ENCODE data around the gene PLIN5. TPM values are rescaled to one million over a fixed set of nuclear protein-coding genes. Genes with fewer than 3 reads are reported as not detected.

Gene PLIN5
- total and polyA plus RNA-seq, 2 experiments from 2014 or later = 5.8 to 6.4 TPM

DNA sequence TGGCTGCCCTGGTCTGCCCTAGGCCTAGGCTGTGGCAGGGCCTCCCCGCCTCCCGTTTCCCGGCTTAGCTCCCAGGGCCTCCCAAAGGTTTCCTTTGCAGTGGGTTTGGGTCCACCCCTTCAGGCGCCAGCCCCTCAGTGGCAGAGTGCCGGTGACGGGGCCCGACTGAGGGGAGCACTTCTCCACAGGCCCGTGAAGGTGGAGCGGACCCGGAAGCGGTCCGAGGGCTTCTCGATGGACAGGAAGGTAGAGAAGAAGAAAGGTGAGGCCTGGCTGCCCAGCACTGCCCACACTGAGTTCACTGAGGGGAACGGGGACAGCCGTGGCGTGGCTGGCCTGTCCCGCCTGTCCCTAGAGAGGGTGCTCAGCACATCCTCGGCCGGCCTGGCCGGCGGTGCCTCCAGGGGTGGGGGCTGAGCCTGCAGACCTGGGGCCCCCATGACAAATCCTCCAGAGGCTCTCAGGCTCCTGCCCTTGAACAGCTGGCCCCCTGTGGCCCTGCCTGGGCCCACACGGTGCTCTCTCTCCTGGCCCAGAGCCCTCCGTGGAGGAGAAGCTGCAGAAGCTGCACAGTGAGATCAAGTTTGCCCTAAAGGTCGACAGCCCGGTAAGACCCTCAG is 37.1 kb downstream of the PLIN5 start:
- DNase-seq (ENCODE audit: low spot score) = no peak
- Histone ChIP-seq H3K4me2 (no peak overlapping the region), H3K27ac (no peak overlapping the region), H3K4me3 (no peak overlapping the region), H3K79me2 (no peaks in the 10 kb centered on the region), H2AFZ (no peak overlapping the region), H3K9me3 (ENCODE audit: low read depth) (no peaks in the 10 kb centered on the region), H3K36me3 (replicated peaks; ENCODE audit: insufficient read depth, low read depth) (no peaks in the 10 kb centered on the region), H4K20me1 (ENCODE audit: insufficient read depth, poor library complexity, severe bottlenecking) (no peaks in the 10 kb centered on the region), H3K27me3 (no peaks in the 10 kb centered on the region), H3K9me2 (replicated peaks; ENCODE audit: insufficient read depth) (no peaks in the 10 kb centered on the region), H3K4me1 (ENCODE audit: insufficient read depth) (no peaks in the 10 kb centered on the region)
- TF ChIP-seq EZH2phosphoT487 (IDR thresholded peaks at IDR 0.05; ENCODE audit: low read depth, severe bottlenecking, unreplicated experiment) (no peak), EZH2 (IDR thresholded peaks at IDR 0.05; ENCODE audit: borderline replicate concordance) (no peak)
- TF ChIP-seq, protein P1, sequence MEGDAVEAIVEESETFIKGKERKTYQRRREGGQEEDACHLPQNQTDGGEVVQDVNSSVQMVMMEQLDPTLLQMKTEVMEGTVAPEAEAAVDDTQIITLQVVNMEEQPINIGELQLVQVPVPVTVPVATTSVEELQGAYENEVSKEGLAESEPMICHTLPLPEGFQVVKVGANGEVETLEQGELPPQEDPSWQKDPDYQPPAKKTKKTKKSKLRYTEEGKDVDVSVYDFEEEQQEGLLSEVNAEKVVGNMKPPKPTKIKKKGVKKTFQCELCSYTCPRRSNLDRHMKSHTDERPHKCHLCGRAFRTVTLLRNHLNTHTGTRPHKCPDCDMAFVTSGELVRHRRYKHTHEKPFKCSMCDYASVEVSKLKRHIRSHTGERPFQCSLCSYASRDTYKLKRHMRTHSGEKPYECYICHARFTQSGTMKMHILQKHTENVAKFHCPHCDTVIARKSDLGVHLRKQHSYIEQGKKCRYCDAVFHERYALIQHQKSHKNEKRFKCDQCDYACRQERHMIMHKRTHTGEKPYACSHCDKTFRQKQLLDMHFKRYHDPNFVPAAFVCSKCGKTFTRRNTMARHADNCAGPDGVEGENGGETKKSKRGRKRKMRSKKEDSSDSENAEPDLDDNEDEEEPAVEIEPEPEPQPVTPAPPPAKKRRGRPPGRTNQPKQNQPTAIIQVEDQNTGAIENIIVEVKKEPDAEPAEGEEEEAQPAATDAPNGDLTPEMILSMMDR (IDR thresholded peaks at IDR 0.05; ENCODE audit: poor library complexity) = no peak
- WGBS (ENCODE audit: low lambda C conversion rate, missing lambda C conversion rate) = 93% methylated on average over 24 of the region's 25 CpGs

DNA sequence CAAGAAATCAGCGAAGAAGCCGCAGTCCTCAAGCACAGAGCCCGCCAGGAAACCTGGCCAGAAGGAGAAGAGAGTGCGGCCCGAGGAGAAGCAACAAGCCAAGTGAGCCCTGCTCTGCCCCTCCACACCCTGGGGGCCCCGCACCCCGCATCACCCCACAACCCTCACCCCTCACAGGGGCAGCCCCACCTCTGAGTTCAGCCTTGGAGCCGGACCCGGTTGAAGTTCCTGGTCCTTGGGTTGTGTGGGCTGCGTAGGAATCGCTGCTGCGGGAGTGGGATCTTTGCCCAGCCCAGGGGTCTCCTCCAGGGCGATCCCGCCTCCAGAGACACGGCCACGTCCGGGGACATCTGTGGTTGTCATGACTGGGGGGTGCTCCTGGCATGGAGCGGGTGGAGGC is 38.7 kb downstream of the PLIN5 start:
- H3K9me3 ChIP-seq (ENCODE audit: low read depth) = no peaks in the 10 kb centered on the region
- H3K79me2 ChIP-seq = no peaks in the 10 kb centered on the region
- H3K4me1 ChIP-seq (ENCODE audit: insufficient read depth) = no peaks in the 10 kb centered on the region
- 98% methylated on average over 16 of the region's 18 CpGs for whole genome bisulfite sequencing (ENCODE audit: low lambda C conversion rate, missing lambda C conversion rate)
- no peak overlapping the region for H2AFZ ChIP-seq
- no peak for DNase-seq (ENCODE audit: low spot score)
- H4K20me1 ChIP-seq (ENCODE audit: insufficient read depth, poor library complexity, severe bottlenecking) = no peaks in the 10 kb centered on the region
- H3K4me2 ChIP-seq = no peak overlapping the region
- no peak overlapping the region for H3K27ac ChIP-seq
- no peaks in the 10 kb centered on the region for H3K9me2 ChIP-seq (replicated peaks; ENCODE audit: insufficient read depth)
- H3K27me3 ChIP-seq = no peaks in the 10 kb centered on the region
- no peak for TF ChIP-seq EZH2 (IDR thresholded peaks at IDR 0.05; ENCODE audit: borderline replicate concordance)
- TF ChIP-seq, protein P1 (IDR thresholded peaks at IDR 0.05; ENCODE audit: poor library complexity) = no peak
- no peak for TF ChIP-seq EZH2phosphoT487 (IDR thresholded peaks at IDR 0.05; ENCODE audit: low read depth, severe bottlenecking, unreplicated experiment)
- no peak overlapping the region for H3K4me3 ChIP-seq
- H3K36me3 ChIP-seq (replicated peaks; ENCODE audit: insufficient read depth, low read depth) = no peaks in the 10 kb centered on the region

- WGBS (ENCODE audit: low lambda C conversion rate, missing lambda C conversion rate) = 90% methylated on average over 8 of the region's 12 CpGs
- Histone ChIP-seq H4K20me1 (ENCODE audit: insufficient read depth, poor library complexity, severe bottlenecking) (no peaks in the 10 kb centered on the region), H2AFZ (no peak overlapping the region), H3K79me2 (no peaks in the 10 kb centered on the region), H3K9me3 (ENCODE audit: low read depth) (no peaks in the 10 kb centered on the region), H3K4me1 (ENCODE audit: insufficient read depth) (no peaks in the 10 kb centered on the region), H3K9me2 (replicated peaks; ENCODE audit: insufficient read depth) (no peaks in the 10 kb centered on the region), H3K27me3 (no peaks in the 10 kb centered on the region), H3K36me3 (replicated peaks; ENCODE audit: insufficient read depth, low read depth) (no peaks in the 10 kb centered on the region), H3K4me2 (no peak overlapping the region), H3K4me3 (no peak overlapping the region), H3K27ac (no peak overlapping the region)
- TF ChIP-seq EZH2 (IDR thresholded peaks at IDR 0.05; ENCODE audit: borderline replicate concordance) (no peak), EZH2phosphoT487 (IDR thresholded peaks at IDR 0.05; ENCODE audit: low read depth, severe bottlenecking, unreplicated experiment) (no peak)
- TF ChIP-seq, protein P1 (IDR thresholded peaks at IDR 0.05; ENCODE audit: poor library complexity) = no peak
- DNase-seq (ENCODE audit: low spot score) = no peak
Observed at GRCh38 chr19:4495471-4495870, 39.6 kb downstream of the PLIN5 start.
